Activated T-cell treated with anti-CD3 and anti-CD28 coated beads, Interleukin-2, amount 50 U/mL, for 4 hours (primary cell): ENCODE measurements around the gene FPR1. TPM values are rescaled to one million over a fixed set of nuclear protein-coding genes. Genes with fewer than 3 reads are reported as not detected.

Experiments used
- ATAC-seq, 2 donors: fragments of 200-7000 bp; cut with Tn5 transposase; one replicate each; pipeline ENCODE4 v1.10.0; 2021
- DNase-seq: peaks from one replicate; pipeline ENCODE4 v3.0.0-alpha.2; 2020
- H3K27me3 Mint-ChIP-seq: one replicate; pipeline ENCODE4 v1.8.0; 2021; ENCODE audit warnings: low read depth, mixed read lengths
- H3K36me3 Mint-ChIP-seq: one replicate; pipeline ENCODE4 v1.8.0; 2022; ENCODE audit warnings: mixed read lengths; ENCODE audit not compliant: insufficient read depth
- H3K4me1 Mint-ChIP-seq: one replicate; pipeline ENCODE4 v1.8.0; 2021; ENCODE audit warnings: low read depth, mixed read lengths
- H3K4me3 Mint-ChIP-seq: one replicate; pipeline ENCODE4 v1.8.0; 2021; ENCODE audit warnings: mild to moderate bottlenecking, moderate library complexity, mixed read lengths
- H3K9me3 Mint-ChIP-seq: one replicate; pipeline ENCODE4 v1.8.0; 2021; ENCODE audit warnings: mixed read lengths
- total RNA-seq, 3 donors: library from RNA; stranded (reverse); gene quantifications; one replicate each; pipeline ENCODE4 v1.2.1, GENCODE V29; 2021

FPR1 gene
- total RNA-seq, 3 donors from 2014 or later: not detected

- Mint-ChIP-seq H3K4me3 (no peak overlapping the region), H3K27me3 (peaks cover 20% of the 10 kb centered on the region), H3K9me3 (peaks cover 9% of the 10 kb centered on the region), H3K4me1 (no peaks in the 10 kb centered on the region), H3K36me3 (no peaks in the 10 kb centered on the region)
- DNase-seq (no peak), ATAC-seq (no peak)
Measured at GRCh38 chr19:51735759-51736449, 15.8 kb downstream of the FPR1 start.

DNA sequence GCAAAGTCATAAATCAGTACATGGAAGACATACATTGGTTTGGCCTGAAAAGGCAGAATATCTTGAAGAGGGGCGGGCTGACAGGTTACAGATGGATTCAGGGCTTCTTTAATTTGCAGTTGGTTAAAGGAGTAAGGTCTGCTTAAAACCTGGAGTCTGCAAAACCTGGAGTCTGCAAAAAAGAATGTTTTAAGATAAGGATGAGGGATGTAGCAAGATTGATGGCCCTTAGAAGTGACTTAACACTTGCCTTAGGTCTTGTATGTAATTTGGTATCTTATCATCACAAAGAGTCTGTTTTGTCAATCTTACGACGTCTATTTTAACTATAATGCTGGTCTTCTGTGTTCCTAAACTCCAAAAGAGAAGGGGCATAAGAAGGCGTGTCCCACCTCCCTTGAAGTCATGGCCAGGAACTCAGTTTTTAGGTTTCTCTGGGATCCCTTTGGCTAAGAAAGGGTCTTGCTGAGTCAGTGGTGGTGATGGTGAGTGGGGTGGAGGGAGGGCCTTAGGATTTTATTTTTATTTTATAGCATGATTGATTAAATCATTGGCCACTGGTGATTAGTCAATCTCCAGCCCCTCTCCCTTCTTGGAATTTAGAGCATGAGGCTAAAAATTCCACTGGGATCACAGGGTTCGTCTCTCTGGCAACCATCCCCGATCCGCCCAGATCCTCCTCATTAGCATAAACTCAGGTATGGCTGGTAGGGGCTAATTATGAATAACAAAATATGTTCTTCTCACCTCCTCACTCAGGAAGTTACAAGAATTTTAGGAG, 17.7 kb downstream of the FPR1 start:
- Mint-ChIP-seq H3K4me3 (no peak overlapping the region), H3K4me1 (no peaks in the 10 kb centered on the region), H3K36me3 (no peaks in the 10 kb centered on the region), H3K9me3 (peaks cover 14% of the 10 kb centered on the region), H3K27me3 (peaks cover 23% of the 10 kb centered on the region)
- no peak for ATAC-seq
- DNase-seq: no peak

- Mint-ChIP-seq H3K36me3 (no peaks in the 10 kb centered on the region), H3K27me3 (peaks cover 38% of the 10 kb centered on the region), H3K4me1 (no peaks in the 10 kb centered on the region), H3K4me3 (no peak overlapping the region), H3K9me3 (peaks cover 16% of the 10 kb centered on the region)
- DNase-seq (no peak), ATAC-seq (no peak)
Measured at GRCh38 chr19:51729781-51730180, 21.9 kb downstream of the FPR1 start.

- DNase-seq: no peak
- H3K4me1 Mint-ChIP-seq: no peaks in the 10 kb centered on the region
- ATAC-seq: no peak
- H3K4me3 Mint-ChIP-seq: no peak overlapping the region
- peaks cover 51% of the 10 kb centered on the region for H3K27me3 Mint-ChIP-seq
- H3K9me3 Mint-ChIP-seq: peaks cover 16% of the 10 kb centered on the region
- H3K36me3 Mint-ChIP-seq: no peaks in the 10 kb centered on the region
Measured at GRCh38 chr19:51727349-51727880, 24.3 kb downstream of the FPR1 start.

- DNase-seq (no peak), ATAC-seq (no peak)
- H3K4me3 Mint-ChIP-seq: no peak overlapping the region
- H3K9me3 Mint-ChIP-seq: peaks cover 9% of the 10 kb centered on the region
- H3K36me3 Mint-ChIP-seq: no peaks in the 10 kb centered on the region
- peaks cover 51% of the 10 kb centered on the region for H3K27me3 Mint-ChIP-seq
- H3K4me1 Mint-ChIP-seq: no peaks in the 10 kb centered on the region
Measured at GRCh38 chr19:51726049-51726448, 25.6 kb downstream of the FPR1 start.

DNA sequence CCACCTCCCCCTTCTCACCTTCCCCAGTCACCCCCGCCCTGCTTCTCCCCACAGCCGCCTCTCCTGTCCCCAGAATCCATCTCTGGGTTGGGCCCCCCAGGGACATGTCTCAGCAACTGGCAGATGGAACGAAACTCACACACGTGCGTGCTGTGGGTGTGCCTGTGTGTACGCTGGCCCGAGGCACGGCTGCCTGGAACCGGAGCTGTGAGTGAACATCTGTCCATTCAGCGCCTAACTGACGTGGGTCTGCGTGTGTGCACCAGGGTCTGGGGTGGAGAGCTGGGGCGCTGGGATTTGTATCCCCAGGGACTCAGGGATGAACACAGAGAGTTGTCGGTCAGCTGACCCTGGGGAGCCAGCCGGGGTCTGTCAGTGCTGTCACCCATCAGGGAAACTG, 27.1 kb downstream of the FPR1 start:
- Mint-ChIP-seq H3K9me3 (peaks cover 3% of the 10 kb centered on the region), H3K4me1 (peaks cover 2% of the 10 kb centered on the region), H3K27me3 (peaks cover 63% of the 10 kb centered on the region), H3K4me3 (no peak overlapping the region), H3K36me3 (no peaks in the 10 kb centered on the region)
- no peak for DNase-seq
- ATAC-seq: no peak

- Mint-ChIP-seq H3K9me3 (no peaks in the 10 kb centered on the region), H3K36me3 (no peaks in the 10 kb centered on the region), H3K4me3 (no peak overlapping the region), H3K27me3 (peaks cover 62% of the 10 kb centered on the region), H3K4me1 (peaks cover 6% of the 10 kb centered on the region)
- DNase-seq (no peak), ATAC-seq (no peak)
Measured at GRCh38 chr19:51722492-51722891, 29.2 kb downstream of the FPR1 start.

- Mint-ChIP-seq H3K4me1 (peaks cover 6% of the 10 kb centered on the region), H3K4me3 (no peak overlapping the region), H3K36me3 (no peaks in the 10 kb centered on the region), H3K27me3 (peaks cover 57% of the 10 kb centered on the region), H3K9me3 (no peaks in the 10 kb centered on the region)
- ATAC-seq (no peak), DNase-seq (no peak)
Measured at GRCh38 chr19:51721905-51722304, 29.8 kb downstream of the FPR1 start.

- ATAC-seq (no peak), DNase-seq (no peak)
- H3K4me1 Mint-ChIP-seq: peaks cover 6% of the 10 kb centered on the region
- no peak overlapping the region for H3K4me3 Mint-ChIP-seq
- peaks cover 43% of the 10 kb centered on the region for H3K27me3 Mint-ChIP-seq
- H3K9me3 Mint-ChIP-seq: no peaks in the 10 kb centered on the region
- H3K36me3 Mint-ChIP-seq: no peaks in the 10 kb centered on the region
Measured at GRCh38 chr19:51719251-51719988, 32.3 kb downstream of the FPR1 start.

DNA sequence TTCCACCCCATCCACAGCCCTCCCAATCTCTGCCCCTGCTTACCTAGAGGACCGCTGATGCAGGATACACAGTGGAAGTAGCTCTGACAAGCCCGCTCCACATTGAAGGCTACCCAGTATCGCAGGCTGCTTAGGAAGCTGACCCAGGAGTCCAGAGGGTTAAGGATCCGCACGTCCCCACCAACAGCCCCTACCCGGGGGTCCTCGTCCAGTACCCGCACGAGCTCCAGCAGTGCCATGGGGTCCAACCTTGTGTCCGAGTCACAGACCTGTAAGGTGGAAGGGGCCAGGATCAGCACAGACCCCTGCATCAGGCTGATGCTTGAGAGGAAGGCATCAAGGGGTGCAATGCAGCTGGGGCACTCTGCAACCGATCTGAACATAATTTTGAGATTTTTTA, 34.8 kb downstream of the FPR1 start:
- DNase-seq (no peak), ATAC-seq (no peak)
- H3K4me1 Mint-ChIP-seq: peaks cover 6% of the 10 kb centered on the region
- H3K27me3 Mint-ChIP-seq: peaks cover 33% of the 10 kb centered on the region
- no peaks in the 10 kb centered on the region for H3K36me3 Mint-ChIP-seq
- H3K4me3 Mint-ChIP-seq: no peak overlapping the region
- H3K9me3 Mint-ChIP-seq: no peaks in the 10 kb centered on the region

GRCh38 chr19:51715850-51716249, 35.8 kb downstream of the FPR1 start:
- Mint-ChIP-seq H3K36me3 (no peaks in the 10 kb centered on the region), H3K4me1 (peaks cover 6% of the 10 kb centered on the region), H3K27me3 (peaks cover 29% of the 10 kb centered on the region), H3K4me3 (no peak overlapping the region), H3K9me3 (no peaks in the 10 kb centered on the region)
- DNase-seq (no peak), ATAC-seq (no peak)

- ATAC-seq: no peak
- peaks cover 4% of the 10 kb centered on the region for H3K4me1 Mint-ChIP-seq
- no peak overlapping the region for H3K4me3 Mint-ChIP-seq
- no peaks in the 10 kb centered on the region for H3K36me3 Mint-ChIP-seq
- DNase-seq: no peak
- H3K9me3 Mint-ChIP-seq: no peaks in the 10 kb centered on the region
- H3K27me3 Mint-ChIP-seq: peaks cover 19% of the 10 kb centered on the region
Measured at GRCh38 chr19:51714848-51715247, 36.8 kb downstream of the FPR1 start.

DNA sequence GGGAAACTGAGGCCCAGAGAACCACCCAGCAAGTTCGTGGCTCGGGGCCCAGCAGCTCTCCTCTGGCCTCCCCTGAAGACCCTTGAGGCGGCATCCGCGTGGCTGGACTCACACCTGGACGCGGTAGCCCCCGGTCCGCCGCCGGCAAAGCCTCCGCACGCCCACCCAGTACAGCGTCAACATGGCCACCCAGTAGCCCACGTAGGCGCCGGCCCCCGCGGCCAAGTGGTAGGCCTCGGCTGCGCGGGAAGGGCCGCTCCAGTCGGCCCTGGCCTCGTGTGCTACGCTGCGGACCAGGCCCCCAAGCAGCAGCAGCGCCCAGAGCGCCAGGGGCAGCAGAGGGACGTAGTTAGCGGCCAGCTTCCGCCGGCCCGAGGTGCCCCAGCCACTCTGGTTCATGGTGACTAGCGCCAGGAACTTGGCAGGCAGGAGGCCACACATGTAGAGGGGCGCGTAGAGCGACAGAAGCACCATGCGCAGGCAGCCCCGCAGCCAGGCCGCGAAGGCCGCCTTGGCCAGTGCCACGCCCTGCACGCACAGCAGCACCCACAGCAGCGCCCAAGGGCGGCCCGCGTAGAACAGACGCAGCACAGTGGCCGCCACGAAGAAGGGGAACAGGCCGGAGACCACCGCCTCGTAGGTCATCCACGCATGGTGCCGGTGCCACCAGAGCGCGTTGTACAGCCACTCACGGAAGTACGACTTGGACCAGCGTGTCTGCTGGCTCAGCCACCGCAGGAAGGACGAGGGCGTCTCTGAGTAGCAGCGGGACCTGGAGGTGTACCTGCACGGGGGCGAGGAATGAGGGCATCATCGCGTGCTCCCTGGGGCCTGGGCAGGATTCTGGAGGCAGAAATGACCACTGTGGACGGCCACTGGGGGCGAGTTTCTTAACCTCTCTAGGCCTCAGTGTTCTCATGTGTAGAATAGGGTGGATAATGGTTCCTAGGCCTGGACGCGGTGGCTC, 38.1 kb downstream of the FPR1 start:
- DNase-seq (no peak), ATAC-seq (no peak)
- Mint-ChIP-seq H3K9me3 (no peaks in the 10 kb centered on the region), H3K4me3 (no peak overlapping the region), H3K27me3 (peaks cover 14% of the 10 kb centered on the region), H3K36me3 (no peaks in the 10 kb centered on the region), H3K4me1 (peaks cover 2% of the 10 kb centered on the region)
